ELR (cell line): ENCODE measurements around the gene GPR119.
"Not testable (repeated sequence)": the region's sequence is repeated elsewhere in the genome, so short reads cannot be mapped to it uniquely, and the experiment has no call there.

Source experiments
- DNase-seq: peaks from one replicate; pipeline ENCODE4 v3.0.0-alpha.2; 2015; ENCODE audit warnings: low read depth

Gene GPR119

DNA sequence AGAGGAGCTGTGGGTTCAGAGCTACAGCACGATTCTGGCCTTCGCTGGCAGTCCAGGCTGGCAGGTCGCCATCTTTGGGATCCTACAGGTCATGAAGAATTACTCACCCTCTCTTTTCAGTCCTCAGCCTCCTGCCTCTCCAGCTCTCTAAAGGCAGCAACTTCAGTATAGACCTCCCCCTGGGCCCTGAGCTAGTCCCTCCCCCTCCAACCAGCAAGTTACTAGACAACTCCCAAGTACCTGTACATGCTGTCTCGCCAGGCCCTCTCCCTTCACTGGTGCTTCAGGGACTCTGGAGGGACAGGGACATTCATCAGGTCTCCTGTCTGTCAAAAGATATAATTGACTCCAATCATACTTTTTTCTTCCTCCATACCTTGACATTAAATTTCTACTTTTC is at the start of gene GPR119:
Gene GPR119, minus strand, starts transcription at position 155 of the 400 bp plus-strand sequence. CDS start 227 bp downstream, outside the sequence.
- peak; percentile 8 for DNase-seq

DNA sequence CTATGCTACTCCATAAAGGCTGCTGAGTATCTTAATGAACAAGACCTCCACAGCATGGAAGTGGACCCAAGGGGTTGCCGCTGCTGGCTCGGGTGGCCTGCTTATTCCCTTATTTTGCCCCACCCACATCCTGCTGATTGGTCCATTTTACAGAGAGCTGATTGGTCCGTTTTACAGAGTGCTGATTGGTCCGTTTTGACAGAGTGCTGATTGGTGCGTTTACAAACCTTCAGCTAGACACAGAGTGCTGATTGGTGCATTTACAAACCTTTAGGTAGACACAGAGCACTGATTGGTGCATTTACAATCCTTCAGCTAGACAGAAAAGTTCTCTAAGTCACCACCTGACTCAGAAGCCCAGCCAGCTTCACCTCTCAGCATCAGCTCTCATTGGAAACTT is 43.8 kb upstream of the GPR119 start:
- DNase-seq, result not testable (repeated sequence)

DNA sequence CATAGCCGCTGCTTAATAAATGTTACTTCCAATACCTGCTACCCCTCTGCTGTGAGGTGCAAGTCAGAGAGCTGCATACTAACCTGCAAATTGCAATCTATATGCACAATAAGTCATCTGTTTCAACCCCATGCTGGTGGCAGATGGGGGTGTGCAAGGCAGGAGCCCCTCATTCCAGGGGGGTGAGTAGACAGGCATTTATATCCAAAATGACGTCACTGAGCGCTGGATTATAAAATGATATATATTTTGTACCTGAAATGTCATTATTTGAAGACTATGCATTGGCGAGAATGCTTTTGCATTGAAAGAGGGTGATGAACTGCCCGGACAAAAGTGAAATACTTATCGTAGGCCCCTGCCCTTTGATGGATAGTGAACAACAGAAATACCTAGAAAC is 41.1 kb upstream of the GPR119 start:
- no peak for DNase-seq

DNA sequence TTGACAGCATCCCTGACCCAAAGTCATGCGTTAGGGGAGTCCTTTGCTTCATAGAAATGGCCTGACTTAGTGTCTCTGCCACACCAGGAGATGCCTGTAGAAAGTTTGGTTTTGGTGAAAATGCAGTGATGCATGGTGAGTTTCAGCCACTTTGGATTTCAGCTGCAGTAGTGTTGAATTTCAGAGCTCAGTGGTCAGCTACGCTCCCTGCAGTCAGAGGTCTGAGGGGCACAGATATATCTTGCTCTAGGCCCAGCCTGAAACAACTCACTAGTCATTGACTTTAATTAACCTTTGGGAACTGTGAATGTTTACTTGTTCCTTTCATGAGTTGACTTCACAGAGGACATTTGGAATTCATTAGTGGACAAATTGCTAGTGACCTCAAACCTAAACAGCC is 33.8 kb upstream of the GPR119 start:
- DNase-seq, result no peak

DNA sequence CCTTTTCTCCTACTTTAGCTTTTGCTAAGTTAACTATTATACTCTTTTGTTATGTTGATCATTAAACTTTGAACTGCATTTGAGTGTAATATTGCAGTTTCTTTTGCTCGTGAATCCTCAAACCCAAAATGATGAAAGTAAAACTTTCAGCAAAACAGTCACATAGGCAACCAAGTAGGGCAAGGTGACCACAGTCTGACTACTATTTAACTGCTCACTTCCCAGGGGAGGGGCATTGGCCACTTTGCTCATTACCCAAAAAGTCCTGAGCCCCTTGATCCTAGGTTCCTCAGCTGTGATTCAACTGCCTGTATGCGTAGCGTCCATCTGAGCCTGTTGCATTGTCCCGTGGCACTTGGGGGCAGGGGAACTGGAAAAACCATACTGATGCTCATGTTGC is 33.3 kb upstream of the GPR119 start:
- no peak for DNase-seq

DNA sequence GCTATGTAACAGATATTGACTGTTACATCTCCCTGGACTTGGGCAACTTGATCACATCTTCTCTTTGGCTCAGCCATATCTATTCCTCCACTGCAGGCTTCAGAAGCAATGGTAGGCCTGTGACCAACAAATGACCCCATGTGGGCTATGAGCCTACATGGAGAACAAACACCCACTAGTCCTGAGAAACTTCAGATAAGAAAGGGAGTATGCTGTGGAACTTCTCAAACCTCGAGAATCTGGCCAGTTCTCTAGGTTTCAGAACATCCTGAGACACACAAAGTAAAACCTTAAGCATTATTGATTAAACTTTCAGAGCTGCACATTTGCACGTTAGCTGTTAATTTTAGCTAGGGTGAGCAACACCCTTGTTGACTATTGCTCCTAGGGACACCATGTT is 32.6 kb upstream of the GPR119 start:
- no peak for DNase-seq

DNA sequence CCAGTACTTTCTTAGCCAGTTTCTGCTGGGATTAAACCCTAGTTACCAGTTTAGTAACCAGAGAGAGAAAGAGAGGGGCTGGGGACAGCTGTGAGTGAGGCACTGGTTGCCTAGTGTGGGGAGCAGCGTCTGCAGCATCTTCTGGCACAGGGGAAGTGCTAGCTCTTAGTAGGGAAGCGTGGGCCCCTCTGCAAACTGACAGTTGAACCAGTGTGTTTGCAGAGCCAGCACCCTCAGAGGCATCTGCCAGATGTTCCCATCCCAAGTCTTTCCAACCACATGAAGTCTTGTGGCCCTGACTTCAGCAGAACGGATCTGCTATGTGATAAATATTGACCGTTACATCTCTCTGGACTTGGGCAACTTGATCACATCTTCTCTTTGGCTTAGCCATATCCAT is 31.3 kb upstream of the GPR119 start:
- no peak for DNase-seq

DNA sequence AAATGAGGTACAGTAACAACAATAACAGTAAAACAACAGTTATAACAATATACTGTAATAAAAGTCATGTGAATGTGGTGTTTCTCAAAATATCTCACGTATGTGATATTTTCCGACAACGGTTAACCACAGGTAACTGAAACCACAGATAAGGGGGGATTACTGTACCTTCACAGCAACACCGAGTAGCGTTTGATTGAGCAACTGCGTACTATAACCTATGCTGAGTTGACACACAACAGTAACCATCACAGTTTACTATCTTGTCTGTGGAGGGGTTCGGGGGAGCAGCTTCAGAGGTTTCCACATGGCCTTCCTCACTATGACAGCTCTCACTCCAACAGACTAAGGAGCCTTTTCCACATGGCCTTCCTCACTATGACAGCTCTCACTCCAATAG is 29.7 kb upstream of the GPR119 start:
- no peak for DNase-seq

DNA sequence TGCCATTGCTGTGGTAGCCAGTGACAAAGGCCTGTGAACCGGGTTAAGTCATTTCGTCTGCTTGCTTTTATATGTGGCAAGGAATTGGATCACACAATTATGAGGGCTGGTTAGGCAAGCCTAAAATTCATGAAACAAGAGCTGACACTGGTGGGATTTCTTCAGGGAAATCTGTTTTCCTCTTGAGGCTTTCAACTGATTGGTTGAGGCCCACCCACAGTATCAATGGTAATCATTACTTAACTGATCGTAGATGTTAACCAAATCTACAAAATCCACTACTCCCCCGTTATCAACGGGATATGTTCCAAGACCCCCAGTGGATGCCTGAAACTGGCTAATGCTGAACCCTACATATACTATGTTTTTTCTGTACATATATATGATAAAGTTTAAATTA is 29.3 kb upstream of the GPR119 start:
- no peak for DNase-seq

DNA sequence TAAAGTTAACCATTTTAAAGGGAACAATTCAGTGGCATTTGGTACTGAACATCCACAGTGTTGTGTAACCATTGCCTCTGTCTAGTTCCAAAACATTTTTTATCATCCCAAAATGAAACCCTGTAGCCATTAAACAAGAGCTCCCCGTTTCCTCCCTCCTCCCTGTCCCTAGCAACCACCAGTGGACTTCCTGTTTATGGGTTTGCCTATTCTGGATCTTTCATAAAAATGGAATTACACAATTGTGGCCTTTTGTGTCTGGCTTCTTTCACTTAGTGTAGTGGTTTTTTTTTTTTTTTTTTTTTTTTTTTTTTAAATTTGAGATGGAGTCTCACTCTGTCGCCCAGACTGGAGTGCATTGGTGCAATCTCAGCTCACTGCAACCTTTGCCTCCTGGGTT is 27.9 kb upstream of the GPR119 start:
- no peak for DNase-seq

DNA sequence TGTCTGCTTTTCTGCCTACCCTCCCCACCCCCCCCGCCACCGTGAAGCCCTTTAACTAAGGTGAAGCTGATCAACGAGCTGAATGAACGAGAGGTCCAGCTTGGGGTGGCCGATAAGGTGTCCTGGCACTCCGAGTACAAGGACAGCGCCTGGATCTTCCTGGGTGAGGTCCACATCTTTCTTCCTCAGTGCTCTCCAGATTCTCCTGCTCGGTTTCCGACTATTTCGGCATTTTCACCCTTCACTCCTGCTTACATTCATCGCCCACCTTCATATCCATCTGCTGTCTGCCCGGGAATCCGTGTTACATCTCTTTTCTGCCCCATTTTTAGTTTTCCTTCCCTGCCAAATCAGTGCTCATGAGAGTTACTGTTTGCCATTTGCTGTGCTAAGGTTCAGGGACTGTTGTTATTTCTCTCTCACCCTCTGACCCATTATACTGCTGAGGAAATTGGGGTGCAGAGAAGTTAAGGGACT is 16.8 kb upstream of the GPR119 start:
- peak; percentile 6 for DNase-seq

DNA sequence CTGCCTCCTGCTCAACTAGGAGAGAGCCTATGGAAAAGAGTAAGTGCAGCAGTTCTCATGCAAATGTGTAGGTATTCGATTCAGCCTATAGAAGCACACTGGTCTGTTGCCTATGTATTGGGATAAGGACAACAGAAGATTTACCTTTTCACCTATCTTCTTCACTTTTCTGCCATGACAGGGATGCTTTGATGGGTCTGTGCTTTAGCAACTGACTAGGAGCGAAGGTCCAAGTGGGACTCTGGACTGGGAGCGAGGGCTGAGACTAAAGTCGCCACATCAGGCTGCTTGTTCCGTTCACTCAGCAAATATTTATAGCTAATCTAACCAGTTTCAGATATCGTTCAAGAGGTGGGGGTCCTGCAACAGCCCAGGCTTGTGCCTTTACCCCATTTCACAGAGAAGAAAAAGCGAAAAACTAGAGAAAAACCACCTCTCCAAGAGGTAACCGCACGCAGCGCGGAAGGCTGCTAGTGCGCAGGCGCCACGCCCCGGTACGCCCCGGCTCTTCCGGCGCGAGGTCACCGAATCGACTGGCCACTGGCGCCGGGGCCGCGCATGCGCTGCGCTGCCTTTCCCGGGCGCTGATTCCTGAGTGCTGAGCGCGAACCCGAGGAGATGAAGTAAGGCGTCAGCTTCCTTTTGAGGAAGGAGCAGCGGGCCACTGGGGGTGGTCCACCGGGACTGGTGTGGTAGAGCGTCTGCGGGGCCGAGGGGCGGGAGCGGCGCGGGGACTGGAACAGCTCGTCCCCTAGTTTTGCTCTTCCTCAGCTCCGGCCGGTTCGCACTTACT is 16.1 kb upstream of the GPR119 start, which contains the start of gene RBMX2:
Gene RBMX2, plus strand, starts transcription at position 573 of the 793 bp plus-strand sequence. Its CDS starts 46 bp downstream, at position 619.
- peak; percentile 76 for DNase-seq

DNA sequence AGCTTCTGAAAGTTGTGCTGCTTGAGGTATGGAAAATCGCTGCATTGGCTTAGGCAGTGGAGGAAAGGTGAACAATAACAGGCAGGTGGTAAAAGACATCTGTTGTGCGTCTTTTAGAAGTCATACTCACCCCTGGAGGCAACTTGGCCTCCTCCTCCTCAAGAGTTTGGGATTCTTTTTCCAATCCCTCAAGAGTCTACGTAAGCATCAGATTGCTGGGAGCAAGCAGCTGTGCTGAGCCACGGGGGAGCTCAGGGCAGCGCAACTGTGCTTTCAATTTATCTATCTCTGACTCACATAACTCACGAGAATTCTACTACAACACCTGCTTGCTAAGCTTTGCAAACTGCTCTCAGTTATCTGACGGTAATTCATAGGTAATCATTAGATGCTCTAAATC is 9.9 kb upstream of the GPR119 start:
- DNase-seq, result no peak

DNA sequence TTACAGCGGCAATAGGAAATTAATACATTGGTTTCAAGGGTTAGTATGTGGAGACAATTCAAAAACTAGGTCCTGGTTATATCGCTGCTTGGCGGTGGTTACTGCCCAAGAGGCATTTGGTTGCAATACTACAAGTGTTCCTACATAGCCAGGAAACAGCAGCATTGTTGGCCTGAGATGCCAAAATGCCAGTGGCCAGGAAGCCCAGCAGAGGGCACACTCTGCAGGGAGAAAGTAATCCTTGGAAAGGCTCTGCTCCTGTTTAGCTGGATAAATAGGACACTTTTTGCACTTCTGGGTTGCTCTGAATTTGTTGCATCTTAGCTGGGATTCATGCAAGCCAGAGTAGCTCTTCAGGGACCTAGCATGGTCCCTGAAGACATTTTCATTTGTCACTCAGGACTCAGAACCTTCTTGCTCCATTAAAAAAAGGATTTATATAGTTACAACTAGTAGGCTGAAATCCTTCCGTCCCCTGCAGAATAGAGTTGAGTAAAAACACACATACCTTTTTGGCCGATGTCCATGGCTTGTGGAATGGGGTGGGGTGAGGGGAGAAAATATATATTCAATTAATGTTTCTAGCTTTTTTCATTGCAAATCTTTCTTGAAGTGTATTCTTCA is 8.1 kb upstream of the GPR119 start:
- peak; percentile 57 for DNase-seq

DNA sequence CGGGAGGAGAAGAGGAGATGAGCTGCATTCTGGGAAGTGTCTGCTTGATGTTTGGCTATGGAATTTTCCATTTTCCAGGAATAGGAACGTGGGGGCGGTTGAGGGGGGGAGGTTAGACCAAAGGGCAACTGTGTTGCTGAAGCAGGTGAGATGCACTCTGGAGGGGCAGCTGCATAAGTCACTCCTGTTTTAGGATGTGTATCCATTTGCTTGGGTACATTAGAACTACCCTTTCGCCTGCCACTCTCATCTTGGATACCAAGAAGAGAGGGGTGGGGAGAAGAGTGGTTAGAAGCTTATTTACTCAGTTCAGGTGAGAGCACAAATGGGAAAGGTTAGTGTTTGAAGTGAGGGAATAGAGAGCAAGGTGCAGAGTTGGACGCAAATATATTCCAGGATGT is 934 bp upstream of the GPR119 start:
- no peak for DNase-seq

DNA sequence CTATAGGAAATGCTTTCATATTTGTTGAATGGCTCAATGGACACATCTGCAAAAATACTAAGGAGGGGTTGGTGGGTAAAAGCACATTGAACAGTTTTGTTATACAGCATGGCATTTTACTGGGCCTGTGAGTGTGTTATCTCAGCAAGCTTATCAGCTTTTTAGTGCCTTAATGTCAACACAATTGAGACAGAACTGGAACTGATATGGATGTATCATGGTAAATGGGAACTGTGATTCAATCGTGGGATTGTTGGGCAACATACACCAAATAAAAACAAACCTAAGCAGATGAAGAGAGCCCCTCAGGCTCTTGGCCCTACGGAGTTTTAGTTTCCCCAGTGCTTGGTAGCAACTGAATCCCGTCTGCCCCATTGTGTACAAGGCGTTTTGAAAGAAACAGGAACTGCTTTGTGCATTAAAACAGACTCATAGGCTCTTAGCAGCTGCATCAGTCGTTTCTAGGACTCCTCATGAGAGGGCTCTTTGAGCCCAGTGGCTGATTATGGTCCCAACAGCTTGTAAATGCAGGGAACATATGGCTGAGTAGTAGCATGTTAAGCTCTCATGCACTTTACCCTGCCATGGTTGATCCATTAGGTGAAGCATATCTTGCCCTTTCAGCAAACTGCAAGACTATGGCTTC is 7.3 kb downstream of the GPR119 start:
- no peak for DNase-seq

DNA sequence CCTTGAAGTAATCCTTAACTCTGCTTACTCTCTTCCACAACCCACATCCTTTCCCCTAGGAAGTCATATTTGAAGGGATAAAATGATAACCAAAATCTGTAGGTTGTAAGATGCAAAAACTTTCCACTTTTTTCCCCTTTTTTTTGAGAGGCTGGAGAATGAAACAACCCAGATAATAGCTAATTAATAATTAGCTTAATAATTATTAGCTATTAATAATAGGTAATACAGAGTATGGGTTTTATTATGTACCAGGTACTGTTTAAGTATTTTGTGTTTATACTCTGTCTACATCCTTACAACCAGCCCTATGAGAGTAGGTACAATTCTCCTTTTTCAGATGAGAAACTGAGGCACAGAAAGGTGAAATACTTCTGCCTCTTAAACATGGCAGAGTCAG is 9.4 kb downstream of the GPR119 start:
- DNase-seq, result no peak

DNA sequence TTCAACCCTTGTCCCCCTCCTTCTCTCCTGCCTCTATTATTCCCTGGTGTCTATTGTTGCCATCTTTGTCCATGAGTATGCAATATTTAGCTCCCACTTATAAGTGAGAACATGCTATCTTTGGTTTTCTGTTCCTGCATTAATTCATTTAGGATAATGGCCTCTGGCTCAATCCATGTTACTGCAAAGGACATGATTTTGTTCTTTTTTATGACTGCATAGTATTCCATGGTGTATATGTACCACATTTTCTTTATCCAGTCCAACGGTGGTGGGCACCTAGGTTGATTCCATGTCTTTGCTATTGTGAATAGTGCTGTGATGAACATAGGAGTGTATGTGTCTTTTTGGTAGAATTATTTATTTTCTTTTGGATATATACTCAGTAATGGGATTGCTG is 33.4 kb downstream of the GPR119 start:
- DNase-seq, result not testable (repeated sequence)

DNA sequence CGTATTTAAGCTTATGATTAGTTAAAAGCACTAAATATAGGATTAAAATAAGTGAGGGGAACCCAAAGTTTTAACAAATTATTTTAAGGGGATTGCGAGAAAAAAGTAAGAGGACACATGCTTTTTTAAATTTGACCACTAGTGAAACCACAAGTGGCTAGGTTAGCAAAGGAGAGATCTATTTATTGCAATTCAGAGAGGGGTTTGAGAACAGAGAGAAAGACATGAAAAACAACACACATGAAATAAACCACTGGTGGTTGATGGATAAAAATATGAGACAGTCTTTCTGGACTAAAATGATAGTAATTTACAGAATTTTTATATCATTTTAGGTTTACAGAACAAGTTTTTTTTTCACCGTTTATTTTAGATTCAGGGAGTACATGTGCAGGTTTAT is 33.9 kb downstream of the GPR119 start:
- no peak for DNase-seq

DNA sequence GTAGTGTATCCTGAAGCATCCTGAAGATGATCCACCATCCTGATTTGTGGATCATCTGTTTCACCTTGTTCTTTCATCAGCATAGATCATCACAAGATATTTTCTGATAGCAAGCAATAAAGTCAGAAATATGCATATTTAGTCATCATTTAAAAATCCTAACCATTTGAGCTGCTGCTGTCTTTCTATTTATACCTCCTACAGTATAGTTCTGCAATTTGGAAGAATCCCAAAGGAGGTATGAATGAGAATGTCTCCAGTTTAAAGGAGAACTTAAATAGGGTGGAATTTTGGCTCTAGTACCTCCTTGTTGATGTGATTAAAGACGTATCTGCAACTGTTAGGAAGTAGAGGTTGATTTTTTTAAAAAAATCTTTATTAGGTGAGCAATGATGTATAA is 38.2 kb downstream of the GPR119 start:
- peak; percentile 25 for DNase-seq

DNA sequence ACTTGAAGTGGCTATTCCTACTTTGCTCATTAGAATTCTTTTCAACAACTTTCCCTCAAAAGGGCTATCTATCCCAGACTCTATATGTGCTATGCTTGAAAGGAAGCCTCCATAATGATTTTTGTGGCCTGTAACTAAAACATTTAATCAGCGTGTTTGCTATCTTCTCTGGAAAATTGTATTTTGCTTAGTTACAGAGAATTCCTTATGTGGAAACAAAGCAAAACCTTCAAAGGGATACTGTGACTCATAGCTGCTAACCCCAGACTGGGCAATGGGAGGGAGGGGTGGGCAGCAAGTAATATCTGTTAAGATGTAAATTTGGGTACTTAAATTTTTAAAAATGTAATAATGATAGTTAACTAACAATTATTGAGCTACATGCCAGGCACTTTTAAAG is 42.1 kb downstream of the GPR119 start:
- DNase-seq, result peak; percentile 2

DNA sequence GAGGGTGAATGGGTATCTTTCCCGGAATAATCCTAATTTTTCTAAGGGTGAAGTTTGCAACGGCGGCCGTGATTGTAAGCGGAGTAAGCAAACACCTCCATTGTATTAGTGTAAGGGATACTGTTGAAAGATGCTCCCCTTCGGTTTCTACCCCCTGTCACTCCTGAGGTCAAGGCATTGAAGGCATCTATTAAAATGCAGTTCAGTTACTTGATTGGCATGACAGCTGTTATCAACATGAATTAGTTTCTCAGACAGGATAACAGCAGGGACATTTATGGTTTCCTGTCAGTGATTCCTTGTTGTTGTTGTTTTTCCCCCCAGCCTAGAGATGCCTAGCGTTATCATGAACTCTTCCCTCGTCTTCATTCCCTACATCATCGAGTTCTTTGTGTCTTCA is 45.2 kb downstream of the GPR119 start:
- no peak for DNase-seq
